ENCODE data around the gene ATP8B4. TPM values are rescaled to one million over a fixed set of nuclear protein-coding genes. Genes with fewer than 3 reads are reported as not detected.

The ATP8B4 gene
- total and polyA plus RNA-seq, 2 of the 8 experiments (the other 6 are each of a cell fraction or from before 2014, with no cell fraction given) = 0.17 to 0.24 TPM

DNA sequence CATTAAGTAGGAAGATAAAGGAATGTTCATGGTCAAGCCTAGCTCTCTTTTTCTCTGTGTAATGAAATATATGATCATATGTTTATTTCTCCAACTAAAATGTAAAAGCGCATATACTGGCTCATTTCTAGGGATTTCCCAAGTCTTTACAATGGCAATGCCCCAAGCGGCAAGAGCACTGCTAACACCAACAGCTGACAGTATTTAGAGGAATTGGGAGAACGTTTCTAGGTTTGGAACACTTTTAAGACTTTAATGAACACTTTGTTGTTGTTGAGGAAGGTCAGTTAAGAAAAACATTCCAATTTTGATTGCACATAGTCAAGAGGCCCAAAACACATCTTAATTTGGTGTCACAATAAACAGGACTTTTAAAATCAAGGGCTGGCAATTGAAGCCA lies 132.7 kb downstream of the ATP8B4 start (continued):
- TF ChIP-seq SIX5 (IDR thresholded peaks at IDR 0.05; ENCODE audit: low read depth, low read length) = no peak
- TF ChIP-seq POLR2AphosphoS5 (IDR thresholded peaks at IDR 0.05; ENCODE audit: low read depth, low read length) = no peak
- no peak for TF ChIP-seq KDM5A (IDR thresholded peaks at IDR 0.05; ENCODE audit: low read length)
- TF ChIP-seq TAF1 (IDR thresholded peaks at IDR 0.05; ENCODE audit: low read depth, low read length) = no peak
- TF ChIP-seq CEBPB (IDR thresholded peaks at IDR 0.05; ENCODE audit: low read depth, low read length) = no peak
- TF ChIP-seq CHD1 (IDR thresholded peaks at IDR 0.05; ENCODE audit: low read depth, low read length) = no peak
- no peak for TF ChIP-seq POU5F1 (IDR thresholded peaks at IDR 0.05; ENCODE audit: low read depth, low read length)
- no peak for TF ChIP-seq KDM1A (IDR thresholded peaks at IDR 0.05; ENCODE audit: borderline replicate concordance, low read length)
- no peak for TF ChIP-seq HDAC2 (IDR thresholded peaks at IDR 0.05; ENCODE audit: borderline replicate concordance in 1 of 2, low read depth in 2 of 2, low read length in 2 of 2)
